ENCODE measurements around the gene DIS3. TPM values are rescaled to one million over a fixed set of nuclear protein-coding genes. Genes with fewer than 3 reads are reported as not detected.
"Not testable (repeated sequence)": the region's sequence is repeated elsewhere in the genome, so short reads cannot be mapped to it uniquely, and the experiment has no call there.

Gene DIS3
- total RNA-seq, 1 donor from 2014 or later = 12.8 TPM

GRCh38 chr13:72808917-72809500 is 27.3 kb upstream of the DIS3 start:
- no peaks in the 10 kb centered on the region for H3K9me3 ChIP-seq
- TF ChIP-seq CTCF (IDR thresholded peaks at IDR 0.05) = peak in 2 of 3 experiments; percentile 53 to 59
- intact Hi-C loops (cut with DNase I) = no loop called here
- H3K36me3 ChIP-seq = peaks cover 5 to 7% of the 10 kb centered on the region in 2 donors
- H3K4me3 ChIP-seq = no peak overlapping the region
- H3K4me1 ChIP-seq = no peaks in the 10 kb centered on the region
- H3K27ac ChIP-seq = no peak overlapping the region
- no peaks in the 10 kb centered on the region for H3K27me3 ChIP-seq
- no peak for DNase-seq (ENCODE audit: low spot score in 2 of 2)

- H3K27ac ChIP-seq; H3K4me3 ChIP-seq; H3K27me3 ChIP-seq; H3K4me1 ChIP-seq; DNase-seq (ENCODE audit: low spot score in 2 of 2); H3K36me3 ChIP-seq; intact Hi-C loops (cut with DNase I); H3K9me3 ChIP-seq: not testable (repeated sequence)
Measured at GRCh38 chr13:72806514-72806913, 24.8 kb upstream of the DIS3 start.

- TF ChIP-seq CTCF (IDR thresholded peaks at IDR 0.05) = no peak
- Histone ChIP-seq H3K9me3 (no peaks in the 10 kb centered on the region), H3K36me3 (peaks cover 5 to 7% of the 10 kb centered on the region in 2 donors), H3K27me3 (no peaks in the 10 kb centered on the region), H3K4me1 (no peaks in the 10 kb centered on the region), H3K4me3 (no peak overlapping the region), H3K27ac (no peak overlapping the region)
- no peak for DNase-seq (ENCODE audit: low spot score in 2 of 2)
- intact Hi-C loops (cut with DNase I) = no loop called here
Measured at GRCh38 chr13:72805676-72806346, 24.1 kb upstream of the DIS3 start.

GRCh38 chr13:72804301-72804700 is 22.6 kb upstream of the DIS3 start:
- no peak overlapping the region for H3K4me3 ChIP-seq
- intact Hi-C loops (cut with DNase I) = no loop called here

GRCh38 chr13:72798817-72799216 is 17.1 kb upstream of the DIS3 start:
- H3K27me3 ChIP-seq = no peaks in the 10 kb centered on the region
- H3K36me3 ChIP-seq = peaks cover 20 to 44% of the 10 kb centered on the region in 2 donors
- H3K4me1 ChIP-seq = no peaks in the 10 kb centered on the region
- no peak overlapping the region for H3K4me3 ChIP-seq
- H3K27ac ChIP-seq = no peak overlapping the region
- no peak for TF ChIP-seq CTCF (IDR thresholded peaks at IDR 0.05)
- DNase-seq (ENCODE audit: low spot score in 2 of 2) = no peak
- intact Hi-C loops (cut with DNase I) = no loop called here
- no peaks in the 10 kb centered on the region for H3K9me3 ChIP-seq

More at GRCh38 chr13:72804301-72804700, 22.6 kb upstream of the DIS3 start:
- no peak for TF ChIP-seq CTCF (IDR thresholded peaks at IDR 0.05)
- DNase-seq (ENCODE audit: low spot score in 2 of 2) = no peak
- no peaks in the 10 kb centered on the region for H3K4me1 ChIP-seq
- no peak overlapping the region for H3K27ac ChIP-seq
- peaks cover 12% of the 10 kb centered on the region in 2 donors for H3K36me3 ChIP-seq
- no peaks in the 10 kb centered on the region for H3K9me3 ChIP-seq
- no peaks in the 10 kb centered on the region for H3K27me3 ChIP-seq

- no peak for DNase-seq (ENCODE audit: low spot score in 2 of 2)
- H3K4me3 ChIP-seq = no peak overlapping the region
- no peak overlapping the region for H3K27ac ChIP-seq
- no peaks in the 10 kb centered on the region for H3K9me3 ChIP-seq
- no peaks in the 10 kb centered on the region for H3K27me3 ChIP-seq
- no peaks in the 10 kb centered on the region for H3K4me1 ChIP-seq
- H3K36me3 ChIP-seq = peaks cover 17 to 45% of the 10 kb centered on the region in 2 donors
- intact Hi-C loops (cut with DNase I) = no loop called here
- TF ChIP-seq CTCF (IDR thresholded peaks at IDR 0.05) = no peak
Measured at GRCh38 chr13:72792640-72793039, 10.9 kb upstream of the DIS3 start.

Measured in ascending aorta (tissue), 2 donors.